Neural cell (in vitro differentiated cells): Measurements from ENCODE around the gene DNAJC3. TPM values are rescaled to one million over a fixed set of nuclear protein-coding genes. Genes with fewer than 3 reads are reported as not detected.

Source experiments
- H2AFZ ChIP-seq: fragments of 200-600, 300-800 bp; sonication (generic), shearing (Covaris generic); 2 replicates; pipeline ENCODE4 v1.6.0; 2014; ENCODE audit warnings: low read depth, mild to moderate bottlenecking, antibody characterized with exemption, low read length, moderate library complexity
- H3F3A ChIP-seq: fragments of 200-600 bp; shearing (Covaris generic); 2 replicates; pipeline ENCODE4 v1.6.1; 2016; ENCODE audit warnings: mild to moderate bottlenecking, moderate library complexity, mixed read lengths, antibody characterized with exemption, low read length; ENCODE audit not compliant: insufficient read depth, poor library complexity, severe bottlenecking
- H3K27ac ChIP-seq: fragments of 200-600, 300-800 bp; sonication (generic), shearing (Covaris generic); 2 replicates; pipeline ENCODE4 v1.5.1; 2014; ENCODE audit warnings: mild to moderate bottlenecking, low read length, moderate library complexity
- H3K27me3 ChIP-seq: fragments of 300-800, 200-600 bp; sonication (generic), shearing (Covaris generic); 2 replicates; pipeline ENCODE4 v1.6.0; 2014; ENCODE audit warnings: mild to moderate bottlenecking, low read depth, low read length, moderate library complexity; ENCODE audit not compliant: insufficient read depth
- H3K36me3 ChIP-seq: fragments of 300-800, 200-600 bp; sonication (generic), shearing (Covaris generic); 2 replicates; pipeline ENCODE4 v1.5.1; 2014; ENCODE audit warnings: mild to moderate bottlenecking, antibody characterized with exemption, low read length, moderate library complexity; ENCODE audit not compliant: insufficient read depth
- H3K4me2 ChIP-seq: fragments of 300-800, 200-600 bp; sonication (generic), shearing (Covaris generic); 2 replicates; pipeline ENCODE4 v1.6.0; 2014; ENCODE audit warnings: mild to moderate bottlenecking, low read length
- H3K4me3 ChIP-seq: fragments of 300-800, 200-600 bp; sonication (generic), shearing (Covaris generic); 2 replicates; pipeline ENCODE4 v1.5.1; 2014; ENCODE audit warnings: mild to moderate bottlenecking, low read length, moderate library complexity
- H3K79me2 ChIP-seq: fragments of 200-600 bp; shearing (Covaris generic); replicated peaks from 2 replicates; pipeline ENCODE4 v1.6.0; 2014; ENCODE audit warnings: mild to moderate bottlenecking, low read length, moderate library complexity; ENCODE audit not compliant: insufficient read depth
- H3K9ac ChIP-seq: fragments of 300-800, 200-600 bp; sonication (generic), shearing (Covaris generic); 2 replicates; pipeline ENCODE4 v1.6.1; 2016; ENCODE audit warnings: mild to moderate bottlenecking, low read length, mixed read lengths
- H3K9me2 ChIP-seq: fragments of 200-600 bp; shearing (Covaris generic); 2 replicates; pipeline ENCODE4 v1.6.1; 2016; ENCODE audit warnings: mild to moderate bottlenecking, low read length, mixed read lengths; ENCODE audit not compliant: insufficient read depth
- H3K9me3 ChIP-seq: fragments of 200-600, 300-800 bp; sonication (generic), shearing (Covaris generic); 2 replicates; pipeline ENCODE4 v1.6.1; 2016; ENCODE audit warnings: mild to moderate bottlenecking, mixed run types, low read length, moderate library complexity, mixed read lengths
- H4K20me1 ChIP-seq: fragments of 200-600 bp; shearing (Covaris generic); 2 replicates; pipeline ENCODE4 v1.6.1; 2016; ENCODE audit warnings: mild to moderate bottlenecking, mixed run types; ENCODE audit not compliant: insufficient read depth
- CTCF ChIP-seq: fragments of 450-650 bp; IDR thresholded peaks from 2 replicates; pipeline ENCODE4 v1.5.1; 2014; ENCODE audit warnings: antibody characterized with exemption, mild to moderate bottlenecking, moderate library complexity; ENCODE audit not compliant: poor library complexity, severe bottlenecking
- EP300 ChIP-seq: fragments of 450-650 bp; conservative IDR thresholded peaks from 2 replicates; pipeline ENCODE4 v1.6.1; 2014; ENCODE audit warnings: antibody characterized with exemption, mild to moderate bottlenecking, moderate library complexity; ENCODE audit not compliant: poor library complexity, severe bottlenecking
- EZH2 ChIP-seq: fragments of 200-600, 300-800 bp; shearing (Covaris generic), sonication (generic); IDR thresholded peaks from 2 replicates; pipeline ENCODE4 v1.6.1; 2014; ENCODE audit warnings: antibody characterized with exemption, low read length, borderline replicate concordance, mild to moderate bottlenecking; ENCODE audit not compliant: insufficient read depth, poor library complexity, severe bottlenecking
- MXI1 ChIP-seq: fragments of 450-650 bp; conservative IDR thresholded peaks from 2 replicates; pipeline ENCODE4 v1.6.1; 2014; ENCODE audit warnings: antibody characterized with exemption, mild to moderate bottlenecking; ENCODE audit not compliant: poor library complexity, severe bottlenecking
- POLR2AphosphoS5 ChIP-seq: IDR thresholded peaks from 2 replicates; pipeline ENCODE4 v1.6.1; 2012
- RAD21 ChIP-seq: fragments of 450-650 bp; conservative IDR thresholded peaks from 2 replicates; pipeline ENCODE4 v1.6.1; 2014; ENCODE audit warnings: antibody characterized with exemption, mild to moderate bottlenecking, moderate library complexity
- REST ChIP-seq: IDR thresholded peaks from 2 replicates; pipeline ENCODE4 v1.6.1; 2012; ENCODE audit warnings: borderline replicate concordance
- SMC3 ChIP-seq: fragments of 450-650 bp; conservative IDR thresholded peaks from 2 replicates; pipeline ENCODE4 v1.6.1; 2014; ENCODE audit warnings: antibody characterized with exemption, mild to moderate bottlenecking, moderate library complexity; ENCODE audit not compliant: poor library complexity
- TAF1 ChIP-seq: IDR thresholded peaks from 2 replicates; pipeline ENCODE4 v1.6.1; 2012; ENCODE audit warnings: low read depth
- polyA minus RNA-seq: library from RNA; depleted of rRNA, polyadenylated mRNA; stranded (reverse); fragments of >200 nt; gene quantifications from 2 replicates; pipeline ENCODE4 v1.2.3, GENCODE V29; 2014
- polyA plus RNA-seq: library from polyadenylated mRNA; depleted of rRNA; stranded (reverse); fragments of >200 nt; gene quantifications from 2 replicates; pipeline ENCODE4 v1.2.3, GENCODE V29; 2014

Gene DNAJC3, protein sequence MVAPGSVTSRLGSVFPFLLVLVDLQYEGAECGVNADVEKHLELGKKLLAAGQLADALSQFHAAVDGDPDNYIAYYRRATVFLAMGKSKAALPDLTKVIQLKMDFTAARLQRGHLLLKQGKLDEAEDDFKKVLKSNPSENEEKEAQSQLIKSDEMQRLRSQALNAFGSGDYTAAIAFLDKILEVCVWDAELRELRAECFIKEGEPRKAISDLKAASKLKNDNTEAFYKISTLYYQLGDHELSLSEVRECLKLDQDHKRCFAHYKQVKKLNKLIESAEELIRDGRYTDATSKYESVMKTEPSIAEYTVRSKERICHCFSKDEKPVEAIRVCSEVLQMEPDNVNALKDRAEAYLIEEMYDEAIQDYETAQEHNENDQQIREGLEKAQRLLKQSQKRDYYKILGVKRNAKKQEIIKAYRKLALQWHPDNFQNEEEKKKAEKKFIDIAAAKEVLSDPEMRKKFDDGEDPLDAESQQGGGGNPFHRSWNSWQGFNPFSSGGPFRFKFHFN
- polyA plus RNA-seq (8.2 and 9.0 TPM in 2 replicates), polyA minus RNA-seq (21.2 and 21.3 TPM in 2 replicates)

GRCh38 chr13:95676762-95677563 is at the start of gene DNAJC3:
Gene DNAJC3, plus strand, starts transcription at chr13:95677139. Its CDS starts 117 bp downstream, at chr13:95677256.
- Histone ChIP-seq H3F3A (no peaks in the 10 kb centered on the region), H3K27ac (peak within 1 kb of the TSS; percentile 61), H2AFZ (peak within 1 kb of the TSS; percentile 88), H3K9ac (peak within 1 kb of the TSS; percentile 70), H3K27me3 (no peaks in the 10 kb centered on the region), H4K20me1 (no peaks in the 10 kb centered on the region), H3K9me3 (no peaks in the 10 kb centered on the region), H3K36me3 (no peaks in the 10 kb centered on the region), H3K9me2 (no peaks in the 10 kb centered on the region), H3K4me3 (peak within 1 kb of the TSS; percentile 86), H3K4me2 (peak within 1 kb of the TSS; percentile 74), H3K79me2 (no peaks in the 10 kb centered on the region)
- TF ChIP-seq EP300 = peak; percentile 24
- peak; percentile 70 for TF ChIP-seq MXI1
- no peak for TF ChIP-seq CTCF
- peak; percentile 77 for TF ChIP-seq POLR2AphosphoS5
- TF ChIP-seq SMC3 = no peak
- no peak for TF ChIP-seq RAD21
- no peak for TF ChIP-seq EZH2
- peak; percentile 94 for TF ChIP-seq TAF1
- peak; percentile 22 for TF ChIP-seq REST

- Histone ChIP-seq H3K9ac (no peak overlapping the region), H3K4me3 (no peak overlapping the region), H4K20me1 (no peaks in the 10 kb centered on the region), H2AFZ (no peak overlapping the region), H3K27ac (no peak overlapping the region), H3K9me2 (no peaks in the 10 kb centered on the region), H3F3A (no peaks in the 10 kb centered on the region), H3K4me2 (no peak overlapping the region), H3K27me3 (no peaks in the 10 kb centered on the region), H3K9me3 (no peaks in the 10 kb centered on the region), H3K79me2 (no peaks in the 10 kb centered on the region), H3K36me3 (peaks cover 7% of the 10 kb centered on the region)
- TF ChIP-seq TAF1 = no peak
- no peak for TF ChIP-seq POLR2AphosphoS5
- TF ChIP-seq CTCF = no peak
- TF ChIP-seq EZH2 = no peak
- TF ChIP-seq SMC3 = no peak
- TF ChIP-seq RAD21 = no peak
- no peak for TF ChIP-seq EP300
- TF ChIP-seq MXI1 = no peak
- TF ChIP-seq REST = no peak
These were observed 49.3 kb upstream of the DNAJC3 start for GRCh38 chr13:95627590-95627989.
